Brain microvascular endothelial cell (primary cell): ENCODE data around the gene RFWD3.

ENCODE experiments used
- DNase-seq: peaks from one replicate; pipeline ENCODE4 v3.0.0-alpha.2; 2020
- H3K27ac ChIP-seq: fragments of 250-450 bp; sonication (Bioruptor Pico); 2 replicates; pipeline ENCODE4 v1.5.1; 2020; ENCODE audit warnings: mild to moderate bottlenecking, moderate library complexity
- H3K27me3 ChIP-seq: fragments of 250-450 bp; sonication (Bioruptor Pico); replicated peaks from 2 replicates; pipeline ENCODE4 v1.5.1; 2020; ENCODE audit warnings: mild to moderate bottlenecking
- H3K36me3 ChIP-seq: fragments of 250-450 bp; sonication (Bioruptor Pico); replicated peaks from 2 replicates; pipeline ENCODE4 v1.5.1; 2020; ENCODE audit warnings: mild to moderate bottlenecking
- H3K4me3 ChIP-seq: 2 replicates; pipeline ENCODE4 v1.5.1; 2011; ENCODE audit warnings: low read depth, mild to moderate bottlenecking, control low read depth, low read length, moderate library complexity
- CTCF ChIP-seq: IDR thresholded peaks from 2 replicates; pipeline ENCODE4 v1.5.1; 2011; ENCODE audit warnings: low read depth, mild to moderate bottlenecking, moderate library complexity, low read length, control low read depth, inconsistent platforms; ENCODE audit errors: missing control alignments
- in situ Hi-C: cut with HindIII; loops from 2 replicates; pipeline ENCODE4 v1.10.0; 2017; ENCODE audit warnings: low sequenced_read_pairs, low pct_ligation_motif_present

RFWD3 gene

GRCh38 chr16:74575807-74576643, 90.7 kb downstream of the RFWD3 start:
- no peak for TF ChIP-seq CTCF
- Histone ChIP-seq H3K4me3 (no peak overlapping the region), H3K27me3 (no peaks in the 10 kb centered on the region), H3K36me3 (no peaks in the 10 kb centered on the region), H3K27ac (no peak overlapping the region)
- in situ Hi-C loops, result no loop called here
- no peak for DNase-seq

- Histone ChIP-seq H3K27me3 (no peaks in the 10 kb centered on the region), H3K4me3 (no peak overlapping the region), H3K27ac (no peak overlapping the region), H3K36me3 (no peaks in the 10 kb centered on the region)
- in situ Hi-C loops, result no loop called here
- no peak for DNase-seq
- TF ChIP-seq CTCF, result no peak
These were observed 91.4 kb downstream of the RFWD3 start for GRCh38 chr16:74575175-74575806.

GRCh38 chr16:74574146-74574545, 92.5 kb downstream of the RFWD3 start:
- H3K36me3 ChIP-seq, result no peaks in the 10 kb centered on the region
- H3K27me3 ChIP-seq, result no peaks in the 10 kb centered on the region
- DNase-seq, result no peak
- no peak overlapping the region for H3K4me3 ChIP-seq
- TF ChIP-seq CTCF, result no peak
- no peak overlapping the region for H3K27ac ChIP-seq
- in situ Hi-C loops, result no loop called here

- DNase-seq, result no peak
- in situ Hi-C loops, result no loop called here
- H3K36me3 ChIP-seq, result no peaks in the 10 kb centered on the region
These were observed 93.1 kb downstream of the RFWD3 start for GRCh38 chr16:74573622-74574021.

More at GRCh38 chr16:74573622-74574021, 93.1 kb downstream of the RFWD3 start:
- Histone ChIP-seq H3K4me3 (no peak overlapping the region), H3K27ac (no peak overlapping the region), H3K27me3 (no peaks in the 10 kb centered on the region)
- no peak for TF ChIP-seq CTCF
